DMS 273 (cell line): Measurements from ENCODE around the gene SMIM24.
A peak's percentile ranks its signal among the peaks of the same experiment; 100 is the strongest.

ENCODE experiments used
- DNase-seq: peaks from one replicate; lab custom pipeline; 2025; ENCODE audit not compliant: unreplicated experiment; lab: John Stamatoyannopoulos, UW

Gene SMIM24

DNA sequence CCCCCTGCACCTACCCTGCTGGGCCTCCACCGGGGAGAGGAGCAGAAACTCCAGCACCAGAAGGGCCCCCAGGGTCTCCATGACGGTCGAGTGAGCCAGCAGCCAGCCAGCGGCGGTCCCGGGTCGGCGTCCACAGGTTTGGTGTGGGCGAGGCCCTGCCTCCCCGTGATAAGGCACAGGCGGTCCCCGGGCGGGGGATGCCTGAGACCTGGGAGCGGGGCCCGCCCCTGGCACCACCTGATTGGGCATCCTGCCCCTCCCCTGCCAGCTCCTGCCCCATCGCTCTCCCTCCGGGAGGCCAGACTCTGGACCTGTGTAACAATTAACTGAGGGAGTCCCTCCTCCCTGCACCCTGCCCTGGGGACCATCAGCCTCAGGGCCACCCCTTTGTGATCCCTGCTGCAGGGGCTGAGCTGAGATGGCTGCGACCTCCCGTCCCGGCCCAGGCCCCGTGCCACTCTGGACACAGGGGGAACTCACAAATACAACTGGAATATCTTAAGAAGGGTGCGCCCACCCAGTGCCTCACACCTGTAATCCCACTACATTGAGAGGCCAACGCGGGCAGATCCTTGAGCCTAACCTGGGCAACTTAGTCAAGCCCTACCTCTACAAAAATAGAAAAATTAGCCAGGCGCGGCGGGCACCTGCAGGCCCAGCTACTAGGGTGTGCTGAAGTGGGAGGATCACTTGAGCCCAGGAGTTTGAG is at the start of gene SMIM24:
TSS of gene SMIM24 (minus strand) at position 143 of the 709 bp plus-strand sequence. CDS start at position 81, 62 bp downstream.
- DNase-seq: no peak

DNA sequence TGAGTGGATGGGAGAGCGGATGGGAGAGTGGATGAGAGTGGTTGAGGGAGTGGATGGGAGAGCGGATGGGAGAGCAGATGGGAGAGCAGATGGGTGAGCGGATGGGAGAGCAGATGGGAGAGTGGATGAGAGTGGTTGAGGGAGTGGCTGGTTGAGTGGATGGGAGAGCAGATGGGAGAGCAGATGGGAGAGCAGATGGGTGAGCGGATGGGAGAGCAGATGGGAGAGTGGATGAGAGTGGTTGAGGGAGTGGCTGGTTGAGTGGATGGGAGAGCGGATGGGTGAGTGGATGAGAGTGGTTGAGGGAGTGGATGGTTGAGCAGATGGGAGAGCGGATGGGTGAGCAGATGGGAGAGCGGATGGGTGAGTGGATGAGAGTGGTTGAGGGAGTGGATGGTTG is 49.0 kb upstream of the SMIM24 start:
- peak; percentile 64 for DNase-seq

DNA sequence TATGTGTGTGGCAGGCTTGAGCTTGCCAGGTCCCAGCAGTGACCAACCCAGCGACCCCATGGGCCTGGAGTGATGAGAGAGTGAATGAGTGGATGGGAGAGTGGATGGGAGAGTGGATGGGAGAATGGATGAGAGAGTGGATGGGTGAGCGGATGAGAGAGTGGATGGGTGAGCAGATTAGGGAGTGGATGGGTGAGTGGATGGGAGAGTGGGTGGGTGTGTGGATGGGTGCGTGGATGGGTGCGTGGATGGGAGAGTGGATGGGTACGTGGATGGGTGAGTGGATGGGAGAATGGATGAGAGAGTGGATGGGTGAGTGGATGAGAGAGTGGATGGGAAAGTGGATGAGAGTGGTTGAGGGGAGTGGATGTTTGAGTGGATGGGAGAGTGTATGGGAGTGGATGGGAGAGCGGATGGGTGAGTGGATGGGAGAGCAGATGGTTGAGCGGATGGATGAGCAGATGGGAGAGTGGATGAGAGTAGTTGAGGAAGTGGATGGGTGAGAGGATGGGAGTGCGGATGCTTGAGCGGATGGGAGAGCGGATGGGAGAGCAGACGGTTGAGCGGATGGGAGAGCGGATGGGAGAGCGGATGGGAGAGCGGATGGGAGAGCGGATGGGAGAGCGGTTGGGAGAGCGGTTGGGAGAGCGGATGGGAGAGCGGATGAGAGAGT is 48.4 kb upstream of the SMIM24 start:
- no peak for DNase-seq

DNA sequence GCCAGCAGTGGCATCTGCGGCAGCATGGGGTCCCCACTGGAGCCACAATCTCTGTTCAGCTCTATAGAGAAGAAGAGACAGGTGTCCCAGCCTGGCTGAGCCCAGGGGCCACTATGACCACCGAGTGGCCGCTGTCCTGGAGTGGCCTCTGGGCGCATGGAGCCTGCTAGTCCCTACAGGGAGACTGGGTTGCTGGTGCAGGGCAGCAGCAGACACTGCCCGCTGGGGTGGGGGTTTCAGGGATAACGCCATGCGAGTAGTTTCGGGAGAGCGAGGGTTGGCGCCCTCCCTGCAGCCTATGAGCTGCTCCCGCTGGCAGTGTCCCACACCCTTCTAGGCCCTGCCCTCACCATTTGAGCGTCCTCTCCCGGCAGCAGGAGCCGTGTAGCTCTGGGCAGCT is 47.8 kb upstream of the SMIM24 start:
- DNase-seq: no peak

DNA sequence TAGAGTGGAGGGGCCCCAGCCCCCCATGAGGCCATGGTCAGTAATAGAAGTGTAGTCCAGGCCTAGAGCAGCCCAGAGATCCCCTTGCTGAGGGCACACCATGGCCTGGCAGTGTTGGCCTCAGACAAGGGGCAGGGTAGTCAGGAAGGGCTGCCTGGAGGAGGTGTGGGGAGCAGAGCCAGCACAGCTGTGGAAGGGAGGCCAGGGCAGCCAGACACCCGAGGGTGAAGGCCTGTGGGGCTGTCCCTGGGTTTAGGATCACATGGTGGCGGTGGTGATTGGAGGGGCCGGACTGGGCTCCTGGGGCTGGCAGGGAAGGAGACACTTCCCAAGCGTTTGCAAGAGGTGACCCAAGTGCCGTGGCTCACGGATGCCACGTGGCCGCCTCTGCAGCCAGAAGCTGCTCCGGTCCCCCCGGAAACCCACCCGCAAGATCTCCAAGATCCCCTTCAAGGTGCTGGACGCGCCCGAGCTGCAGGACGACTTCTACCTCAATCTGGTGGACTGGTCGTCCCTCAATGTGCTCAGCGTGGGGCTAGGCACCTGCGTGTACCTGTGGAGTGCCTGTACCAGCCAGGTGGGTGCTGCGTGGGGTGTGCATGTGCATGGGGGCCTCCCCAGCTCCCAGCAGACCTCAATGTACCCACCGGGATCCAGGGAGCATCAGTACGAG is 47.0 kb upstream of the SMIM24 start:
- no peak for DNase-seq

DNA sequence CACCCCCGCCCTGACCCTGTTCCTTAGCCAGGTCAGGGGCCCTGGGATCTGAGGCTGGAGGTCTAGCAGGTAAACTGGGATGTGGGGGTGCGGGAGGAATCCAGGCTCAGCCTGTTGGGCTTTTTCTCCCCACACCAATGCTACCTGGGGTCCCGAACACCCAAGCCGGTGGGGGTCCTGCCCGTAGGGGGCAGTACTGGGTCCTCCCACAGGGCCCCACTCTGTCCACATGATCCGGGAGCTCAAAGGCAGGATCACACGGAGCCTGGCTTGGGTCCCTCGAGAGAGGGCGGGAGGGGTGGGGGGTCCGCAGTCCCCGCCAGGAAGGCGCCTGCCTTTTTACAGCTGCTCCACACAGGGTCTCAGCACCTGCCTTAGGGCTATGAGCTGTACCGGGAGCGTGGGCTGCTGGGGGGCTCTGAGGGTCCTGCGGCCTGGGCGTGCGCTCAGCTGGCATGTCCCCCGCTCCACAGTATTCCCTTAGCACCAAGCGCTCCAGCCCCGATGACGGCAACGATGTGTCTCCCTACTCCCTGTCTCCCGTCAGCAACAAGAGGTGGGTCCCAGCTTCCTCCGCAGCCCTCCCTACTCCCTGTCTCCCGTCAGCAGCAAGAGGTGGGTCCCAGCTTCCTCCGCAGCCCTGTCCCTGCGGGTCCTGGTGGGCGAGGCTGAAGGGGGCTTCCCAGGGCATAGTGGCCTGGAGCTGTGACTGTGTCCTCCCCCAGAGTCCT is 46.3 kb upstream of the SMIM24 start:
- no peak for DNase-seq

DNA sequence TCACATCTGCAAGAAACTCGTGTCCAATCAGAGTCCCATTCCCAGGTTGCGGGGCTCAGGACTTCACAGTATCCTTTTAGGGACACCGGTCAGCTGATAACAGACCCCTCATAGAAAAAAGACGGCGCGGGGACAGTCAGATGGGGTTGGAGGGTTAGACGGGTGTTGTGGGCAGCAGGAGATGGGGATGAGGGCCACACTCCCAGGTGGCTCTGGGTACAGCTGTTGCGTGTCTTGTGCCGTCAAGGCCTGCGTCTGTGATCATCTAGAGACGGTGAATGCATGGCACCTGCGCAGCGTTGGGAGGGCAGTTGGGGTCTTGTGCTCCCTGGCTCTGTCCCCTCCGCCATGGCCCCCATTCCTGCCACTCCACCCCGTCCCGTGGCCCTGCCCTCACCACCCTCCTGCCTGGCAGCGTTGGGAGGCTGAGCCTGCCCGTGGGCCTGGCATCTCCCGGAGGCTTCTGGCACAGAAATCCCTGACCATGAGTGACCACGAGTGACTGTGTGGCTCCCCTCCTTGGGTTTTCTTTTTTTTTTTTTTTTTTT is 44.7 kb upstream of the SMIM24 start:
- DNase-seq: no peak

DNA sequence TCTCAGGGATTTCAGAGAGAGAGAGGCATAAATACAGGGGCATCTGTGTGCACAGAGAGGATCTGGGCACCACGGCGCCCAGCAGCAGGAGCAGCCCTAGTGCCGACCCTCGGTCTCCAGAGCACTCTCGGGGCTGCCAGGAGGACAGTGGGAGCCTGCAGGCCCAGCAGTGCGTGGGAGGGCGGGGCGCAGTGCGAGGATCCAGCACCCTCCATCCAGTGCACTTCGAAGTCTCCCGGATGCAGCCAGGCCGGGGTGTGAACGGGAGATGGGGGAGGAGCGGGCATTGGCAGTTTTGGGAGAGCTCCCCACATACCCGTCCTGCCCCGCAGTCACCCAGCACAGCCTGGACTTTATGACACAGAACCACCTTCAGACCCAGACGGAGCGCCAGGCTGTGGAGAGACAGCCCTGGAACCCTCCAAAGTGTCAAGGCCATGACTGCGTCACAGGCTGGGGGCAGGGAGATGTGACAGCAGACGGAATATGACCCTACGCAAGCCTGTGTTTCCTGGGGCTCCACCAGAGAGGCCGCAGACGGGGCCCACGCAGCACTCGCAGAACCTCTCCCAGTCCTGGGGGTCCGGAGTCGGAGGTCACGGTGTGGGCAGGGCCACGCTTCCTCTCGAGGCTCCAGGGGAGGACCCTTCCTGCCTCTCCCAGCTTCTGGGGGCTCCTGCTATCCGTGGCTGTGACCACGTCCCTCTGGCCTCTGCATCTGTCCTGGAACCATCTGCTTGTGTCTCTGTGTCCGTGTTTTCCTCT is 43.9 kb upstream of the SMIM24 start:
- DNase-seq: no peak

DNA sequence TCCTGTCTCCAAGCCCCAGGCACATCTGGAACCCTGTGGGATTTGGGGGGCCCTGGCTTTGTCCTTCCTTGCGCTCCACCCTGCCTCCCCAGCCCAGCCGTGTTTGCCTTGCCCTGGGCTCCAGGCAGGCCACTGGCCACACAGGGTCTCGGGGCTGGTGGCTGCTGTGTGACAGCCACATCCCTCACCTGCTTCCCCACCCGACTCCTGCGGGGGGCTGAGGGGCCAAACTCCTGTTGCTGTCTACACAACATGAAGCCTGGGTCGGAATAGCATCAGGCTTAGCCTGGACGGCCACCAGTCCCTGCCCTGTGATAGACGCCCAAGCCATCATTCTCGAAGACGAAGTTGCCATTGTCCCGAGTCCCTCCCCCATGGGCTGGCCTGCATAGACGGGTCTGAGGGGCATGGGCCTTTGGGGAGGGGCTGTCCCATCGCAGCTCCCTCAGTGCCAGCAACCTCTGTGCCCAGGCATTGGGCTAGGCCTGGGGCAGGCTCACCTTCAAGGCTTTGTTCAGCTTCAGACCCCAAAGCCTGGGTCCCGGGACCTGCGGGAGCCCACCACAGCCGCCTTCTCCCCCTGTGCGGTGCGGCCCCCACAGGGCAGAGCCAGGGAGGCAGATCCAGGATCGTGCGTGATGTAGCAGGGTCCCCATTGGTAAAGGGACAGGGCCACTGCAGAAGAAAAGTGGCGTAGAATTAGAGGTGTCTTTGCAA is 43.2 kb upstream of the SMIM24 start:
- DNase-seq: no peak

DNA sequence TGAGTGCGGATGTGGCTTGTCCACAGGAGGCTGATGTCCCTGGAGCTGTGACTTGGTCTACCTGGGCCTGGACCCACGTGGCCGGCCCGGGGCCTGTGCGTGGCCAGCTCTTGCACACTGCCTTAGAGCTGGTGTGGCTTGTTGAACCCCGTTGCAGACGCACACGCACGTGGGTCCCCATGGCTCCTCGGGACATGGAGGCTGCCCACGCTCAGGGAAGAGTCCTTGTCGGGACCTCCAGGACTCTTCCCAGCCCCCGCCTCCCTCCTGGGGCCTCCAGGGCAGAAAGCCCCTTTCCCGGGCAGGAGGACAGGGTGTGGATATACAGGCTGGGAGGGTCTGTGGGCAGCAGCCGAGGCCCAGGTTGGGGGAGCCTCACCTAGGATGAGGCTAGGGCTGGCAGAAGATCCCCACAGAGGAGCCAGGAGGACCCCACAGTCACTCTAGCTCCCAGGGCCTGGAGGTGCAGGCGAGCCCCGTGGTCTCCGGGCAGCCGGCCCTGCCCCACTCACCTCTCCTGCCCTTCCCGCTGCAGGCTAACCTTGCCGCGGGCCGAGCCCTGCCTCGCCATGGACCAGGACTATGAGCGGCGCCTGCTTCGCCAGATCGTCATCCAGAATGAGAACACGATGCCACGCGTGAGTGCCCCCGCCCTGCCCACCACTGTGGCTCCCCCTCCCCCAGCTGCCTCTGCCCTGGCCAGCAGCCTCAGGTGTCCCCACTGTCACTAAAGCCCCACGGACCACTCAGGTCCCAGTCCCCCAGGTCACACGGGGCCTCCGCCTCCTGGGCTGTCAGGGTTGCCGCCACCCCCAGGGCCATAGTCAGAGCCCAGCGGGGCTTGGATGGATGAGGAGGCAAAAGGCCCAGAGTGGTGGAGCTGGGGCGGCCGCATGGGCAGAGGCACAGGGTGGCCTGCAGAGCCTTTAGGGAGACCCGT is 42.4 kb upstream of the SMIM24 start:
- no peak for DNase-seq

DNA sequence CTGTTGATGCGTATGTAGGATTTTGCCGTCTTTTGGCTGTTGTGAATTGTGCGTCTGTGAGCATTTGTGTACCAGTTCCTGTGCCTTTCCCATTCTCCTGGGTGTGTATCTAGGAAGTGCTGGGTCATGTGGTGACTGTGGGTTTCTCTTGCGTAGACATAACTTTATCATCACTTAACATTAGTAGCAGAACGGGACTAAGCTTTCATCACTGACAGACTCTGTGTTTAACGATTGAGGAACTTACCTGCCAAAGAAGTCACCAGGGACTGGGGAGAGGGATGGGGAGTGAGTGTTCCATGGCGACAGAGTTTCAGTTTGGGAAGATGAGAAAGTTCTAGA is 40.8 kb upstream of the SMIM24 start:
- no peak for DNase-seq

DNA sequence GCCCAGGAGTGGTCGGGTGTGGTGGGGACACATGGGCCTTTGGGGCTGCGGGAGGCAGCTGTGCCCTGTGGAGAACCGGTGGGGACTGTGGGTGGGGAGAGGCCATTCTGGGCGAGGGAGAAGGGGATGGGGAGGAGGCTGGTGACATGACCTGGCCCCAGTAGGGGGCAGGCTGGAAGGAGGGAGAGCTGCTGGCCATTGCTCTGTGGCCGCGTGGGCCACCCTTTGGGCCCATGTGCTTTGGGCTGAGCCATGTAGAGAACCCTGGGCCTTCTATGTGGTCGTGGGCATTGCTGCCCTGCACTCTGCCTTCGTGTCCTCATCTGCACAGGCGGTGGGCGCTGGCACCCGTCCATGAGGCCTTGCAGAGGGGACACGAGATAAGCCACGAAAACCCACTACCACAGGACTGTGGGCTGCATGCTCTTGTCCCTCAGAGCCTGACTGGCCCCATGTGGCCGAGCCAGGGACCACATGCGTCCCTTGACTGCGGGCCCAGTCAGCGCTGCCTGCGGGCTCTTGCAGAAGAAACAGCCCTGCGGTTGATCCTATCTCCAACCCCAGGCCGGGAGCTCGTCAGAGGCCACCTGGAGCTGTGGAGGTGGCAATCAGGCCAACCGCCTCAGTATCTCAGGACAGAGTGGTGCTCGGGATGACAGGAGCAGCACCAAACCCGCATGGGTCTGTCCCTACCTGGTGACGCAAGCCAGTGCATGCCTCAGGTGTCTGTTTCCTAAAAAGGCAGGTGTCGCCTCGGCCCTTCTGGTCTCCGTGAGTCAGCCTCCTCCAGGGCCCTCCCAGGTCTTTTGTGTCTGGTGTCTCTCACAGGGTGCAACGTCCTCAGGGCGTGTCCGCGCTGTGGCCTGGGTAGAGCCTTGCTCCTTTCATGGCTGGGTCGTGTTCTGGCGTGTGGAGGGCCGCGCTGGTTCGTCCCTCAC is 40.1 kb upstream of the SMIM24 start:
- no peak for DNase-seq

DNA sequence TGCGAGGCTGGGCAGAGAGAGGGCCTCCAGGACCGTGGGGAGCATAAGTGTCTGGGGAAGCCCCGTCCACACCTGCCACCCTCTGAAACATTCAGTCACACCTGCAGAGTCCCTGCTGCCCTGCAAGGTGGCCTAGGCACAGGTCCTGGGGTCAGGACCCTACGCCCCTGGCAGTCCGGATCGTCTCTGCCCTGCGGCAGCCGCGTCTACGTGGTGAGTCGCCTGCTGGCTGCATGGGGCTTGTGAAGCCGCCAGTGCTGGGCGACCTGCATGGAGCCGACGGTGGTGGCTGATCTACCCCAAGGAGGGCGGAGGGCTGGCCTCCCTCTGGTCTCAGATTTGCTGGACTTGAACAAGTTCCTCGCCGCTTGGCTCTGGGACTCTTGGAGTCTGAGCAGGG is 38.8 kb upstream of the SMIM24 start:
- no peak for DNase-seq

DNA sequence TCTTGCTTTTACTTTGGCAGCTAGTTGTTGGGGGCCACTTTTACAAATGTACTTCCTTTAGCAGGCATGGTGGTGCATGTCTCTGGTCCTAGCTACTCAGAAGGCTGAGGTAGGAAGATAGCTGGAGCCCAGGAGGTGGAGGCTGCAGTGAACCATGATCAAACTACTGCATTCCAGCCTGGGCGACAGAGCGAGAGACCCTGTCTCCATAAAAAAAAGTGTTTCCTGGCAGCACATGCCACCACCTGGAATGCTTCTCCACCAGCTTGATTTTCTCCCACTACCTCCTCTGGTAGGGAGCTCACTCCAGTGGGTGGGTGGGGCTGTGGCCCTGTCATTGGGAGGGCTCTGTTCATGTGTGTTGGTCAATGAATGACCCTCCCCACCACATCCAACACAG is 38.3 kb upstream of the SMIM24 start:
- no peak for DNase-seq

DNA sequence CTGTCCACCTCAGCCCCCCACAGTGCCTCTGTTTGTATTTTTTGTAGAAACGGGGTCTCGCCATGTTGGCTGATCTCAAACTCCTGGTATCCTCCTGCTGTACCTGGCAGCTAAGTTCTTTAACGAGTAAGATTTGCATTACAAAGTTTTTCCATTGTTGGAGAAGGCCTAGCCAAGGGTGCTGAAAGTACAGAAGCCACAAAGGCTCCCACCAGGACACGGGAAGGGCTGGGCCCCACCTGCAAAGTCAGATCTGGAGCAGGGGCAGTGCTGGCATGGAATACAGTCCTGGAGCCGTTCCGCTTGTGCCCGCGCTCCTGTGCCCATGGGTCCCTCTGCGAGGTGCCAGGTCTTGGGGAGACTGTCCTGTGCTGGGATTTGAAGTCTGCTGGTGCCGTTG is 37.9 kb upstream of the SMIM24 start:
- DNase-seq: no peak

DNA sequence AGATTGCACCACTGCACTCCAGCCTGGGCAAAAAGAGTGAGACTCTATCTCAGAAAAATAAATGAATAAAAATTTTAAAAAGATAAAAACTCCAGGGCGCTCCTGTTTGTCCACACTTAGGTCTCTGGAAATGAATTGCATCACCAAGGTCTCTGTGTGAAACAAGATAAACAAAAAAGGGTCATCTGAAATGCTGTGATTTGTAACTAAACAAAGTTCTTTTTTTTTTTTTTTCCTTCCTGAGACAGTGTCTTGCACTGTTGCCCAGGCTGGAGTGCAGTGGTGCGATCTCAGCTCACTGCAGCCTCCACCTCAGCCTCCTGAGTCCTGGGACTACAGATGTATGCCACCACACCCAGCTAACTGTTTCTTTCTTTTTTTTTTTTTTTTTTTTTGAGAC is 37.3 kb upstream of the SMIM24 start:
- no peak for DNase-seq

DNA sequence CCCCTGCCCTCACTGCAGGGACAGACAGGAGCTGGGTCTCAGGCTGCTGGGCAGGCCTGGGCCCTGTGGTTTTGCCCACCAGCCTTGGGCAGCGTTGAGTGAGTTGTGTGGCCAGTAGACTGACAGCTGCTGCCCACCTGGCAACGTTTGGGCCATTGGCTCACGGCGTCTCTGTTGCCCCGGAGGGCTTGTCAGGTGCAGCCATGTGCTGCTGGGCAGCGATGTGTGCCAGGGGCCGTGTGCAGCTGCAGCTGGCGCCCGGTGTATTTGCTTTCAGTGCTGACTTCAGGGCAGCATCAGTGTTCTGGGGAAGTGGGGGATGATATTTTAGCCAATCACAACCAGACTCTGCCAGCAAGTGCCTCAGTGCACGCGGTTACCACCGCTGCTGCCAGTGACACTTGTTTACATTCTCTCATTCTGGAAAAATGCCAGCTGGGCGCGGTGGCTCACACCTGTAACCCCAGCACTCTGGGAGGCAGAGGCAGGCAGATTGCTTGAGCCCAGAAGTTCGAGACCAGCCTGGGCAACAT is 36.4 kb upstream of the SMIM24 start:
- peak; percentile 85 for DNase-seq
